Stimulated activated CD4-positive, alpha-beta T cell treated with anti-CD3 and anti-CD28 coated beads, Interleukin-15, amount 100 ng/mL, for 1 hour (primary cell): ENCODE measurements around the gene C1orf53.

Experiments
- DNase-seq, 2 donors: peaks; one replicate each; pipeline ENCODE4 v3.0.0-alpha.2; 2020; ENCODE audit warnings: low read depth in 1 of 2, low spot score in 1 of 2

The C1orf53 gene

GRCh38 chr1:197907846-197908616 lies 5.6 kb downstream of the C1orf53 start:
- DNase-seq, result no peak

GRCh38 chr1:197908716-197909220 lies 6.3 kb downstream of the C1orf53 start:
- DNase-seq, result no peak

- no peak for DNase-seq
These were observed 7.0 kb downstream of the C1orf53 start for GRCh38 chr1:197909384-197909783.

GRCh38 chr1:197910120-197910991 lies 7.9 kb downstream of the C1orf53 start:
- DNase-seq, result no peak

- DNase-seq, result no peak
These were observed 8.9 kb downstream of the C1orf53 start for GRCh38 chr1:197911111-197911856.

GRCh38 chr1:197911857-197912696 lies 9.6 kb downstream of the C1orf53 start:
- no peak for DNase-seq

GRCh38 chr1:197912739-197913494 lies 10.5 kb downstream of the C1orf53 start:
- no peak for DNase-seq

GRCh38 chr1:197913495-197914276 lies 11.3 kb downstream of the C1orf53 start:
- no peak for DNase-seq

GRCh38 chr1:197914510-197914909 lies 12.1 kb downstream of the C1orf53 start:
- no peak for DNase-seq

- no peak for DNase-seq
These were observed 12.9 kb downstream of the C1orf53 start for GRCh38 chr1:197915260-197915861.

GRCh38 chr1:197915862-197916499 lies 13.6 kb downstream of the C1orf53 start:
- DNase-seq, result no peak

- DNase-seq, result no peak
These were observed 14.1 kb downstream of the C1orf53 start for GRCh38 chr1:197916500-197916983.

- DNase-seq, result no peak
These were observed 15.6 kb downstream of the C1orf53 start for GRCh38 chr1:197917805-197918651.

- DNase-seq, result no peak
These were observed 16.4 kb downstream of the C1orf53 start for GRCh38 chr1:197918807-197919345.

- no peak for DNase-seq
These were observed 17.1 kb downstream of the C1orf53 start for GRCh38 chr1:197919346-197920066.

- no peak for DNase-seq
These were observed 17.6 kb downstream of the C1orf53 start for GRCh38 chr1:197920067-197920396.
